ENCODE data around the gene ANKRD34A. TPM values are rescaled to one million over a fixed set of nuclear protein-coding genes. Genes with fewer than 3 reads are reported as not detected.
A peak's percentile ranks its signal among the peaks of the same experiment; 100 is the strongest.

Gene ANKRD34A
- total RNA-seq, 1 donor from 2014 or later: 0.69 TPM

DNA sequence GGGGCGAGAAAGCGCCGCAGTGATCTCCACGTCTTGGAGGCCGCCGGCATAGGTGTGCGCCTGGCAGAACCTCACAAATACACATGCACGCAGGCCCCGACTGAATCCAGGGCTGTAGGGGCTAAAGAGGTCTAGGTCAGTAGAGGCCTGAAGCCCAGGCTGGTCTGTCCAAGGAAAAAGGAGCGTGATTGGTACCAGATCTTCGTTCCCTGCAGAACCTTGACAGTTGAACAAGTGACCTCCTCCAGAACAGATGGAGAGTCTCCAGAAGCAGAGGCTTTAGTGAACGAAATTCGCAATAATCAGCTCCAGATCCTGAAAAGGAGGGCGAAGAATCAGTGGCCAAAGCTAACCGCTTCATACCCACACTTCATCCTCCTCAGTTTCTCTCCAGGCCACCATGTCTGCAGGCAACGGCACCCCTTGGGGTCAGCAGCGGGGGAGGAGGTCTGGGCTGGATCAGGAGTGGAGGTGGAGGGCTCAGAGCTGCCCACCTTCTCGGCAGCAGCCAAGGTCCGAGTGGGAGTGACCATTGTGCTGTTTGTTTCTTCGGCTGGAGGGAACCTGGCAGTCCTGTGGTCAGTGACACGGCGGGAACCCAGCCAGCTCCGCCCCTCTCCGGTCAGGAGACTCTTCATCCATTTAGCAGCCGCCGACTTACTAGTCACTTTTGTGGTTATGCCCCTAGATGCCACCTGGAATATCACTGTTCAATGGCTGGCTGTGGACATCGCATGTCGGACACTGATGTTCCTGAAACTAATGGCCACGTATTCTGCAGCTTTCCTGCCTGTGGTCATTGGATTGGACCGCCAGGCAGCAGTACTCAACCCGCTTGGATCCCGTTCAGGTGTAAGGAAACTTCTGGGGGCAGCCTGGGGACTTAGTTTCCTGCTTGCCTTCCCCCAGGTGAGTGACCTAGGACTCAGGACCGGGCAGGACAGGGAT, 45.1 kb downstream of the ANKRD34A start:
- peak; percentile 88 for DNase-seq
- H3K27ac ChIP-seq: peak overlapping the region; percentile 87
- H3K36me3 ChIP-seq: peaks cover 32% of the 10 kb centered on the region
- TF ChIP-seq CTCF (IDR thresholded peaks at IDR 0.05): peak; percentile 12
- H3K4me3 ChIP-seq: peak overlapping the region; percentile 83
- peak; percentile 63 for ATAC-seq
- H3K4me1 ChIP-seq: peaks cover 22% of the 10 kb centered on the region
- intact Hi-C loops (cut with DNase I): loop anchor here (10.0 kb wide), 2 partner anchors 56 to 74 kb away; partner anchors contain the start of gene NUDT17
- H3K27me3 ChIP-seq: no peaks in the 10 kb centered on the region
- H3K9me3 ChIP-seq: no peaks in the 10 kb centered on the region

- intact Hi-C loops (cut with DNase I): loop anchor here (10.0 kb wide), 2 partner anchors 56 to 74 kb away; partner anchors contain the start of gene NUDT17
- ATAC-seq (peak; percentile 97), DNase-seq (peak; percentile 94)
- peaks cover 32% of the 10 kb centered on the region for H3K36me3 ChIP-seq
- peak within 1 kb of the TSS; percentile 83 for H3K4me3 ChIP-seq
- H3K9me3 ChIP-seq: no peaks in the 10 kb centered on the region
- no peak for TF ChIP-seq CTCF (IDR thresholded peaks at IDR 0.05)
- peak within 1 kb of the TSS; percentile 87 for H3K27ac ChIP-seq
- H3K27me3 ChIP-seq: no peaks in the 10 kb centered on the region
- peaks cover 22% of the 10 kb centered on the region for H3K4me1 ChIP-seq
Measured at GRCh38 chr1:145918144-145918991, 46.0 kb downstream of the ANKRD34A start, which contains the start of gene PEX11B. TSS of gene PEX11B (minus strand) at chr1:145918717. CDS start at chr1:145918688, 29 bp downstream.

GRCh38 chr1:145917595-145917994, 46.8 kb downstream of the ANKRD34A start:
- DNase-seq: peak; percentile 27
- intact Hi-C loops (cut with DNase I): loop anchor here (10.0 kb wide), 2 partner anchors 57 to 73 kb away; partner anchors contain the start of gene NUDT17
- Histone ChIP-seq H3K4me3 (peak overlapping the region; percentile 83), H3K9me3 (no peaks in the 10 kb centered on the region), H3K27ac (peak overlapping the region; percentile 87), H3K4me1 (peaks cover 22% of the 10 kb centered on the region), H3K36me3 (peaks cover 40% of the 10 kb centered on the region), H3K27me3 (no peaks in the 10 kb centered on the region)
- no peak for TF ChIP-seq CTCF (IDR thresholded peaks at IDR 0.05)
- ATAC-seq: no peak

DNA sequence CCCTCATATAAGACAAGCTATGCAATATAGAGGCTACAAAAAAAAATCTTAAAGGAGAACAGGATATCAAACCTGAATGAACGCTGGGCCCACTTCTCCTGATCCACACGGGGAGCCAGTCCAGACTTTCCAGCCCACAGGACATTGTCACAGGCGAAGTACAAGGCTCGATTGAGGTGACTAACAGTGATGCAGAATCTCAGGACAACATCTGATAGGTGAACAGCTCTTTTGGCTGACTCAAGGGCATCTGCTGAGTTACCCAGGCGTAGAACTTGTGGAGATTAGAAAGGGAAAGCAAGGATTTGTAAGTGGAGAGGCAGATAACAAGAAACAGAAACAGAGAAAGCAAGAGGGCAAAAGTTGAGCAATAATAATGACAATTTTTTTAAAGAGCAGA, 47.6 kb downstream of the ANKRD34A start:
- no peaks in the 10 kb centered on the region for H3K9me3 ChIP-seq
- H3K27ac ChIP-seq: no peak overlapping the region
- peaks cover 48% of the 10 kb centered on the region for H3K36me3 ChIP-seq

More for the DNA sequence above, 47.6 kb downstream of the ANKRD34A start:
- H3K4me1 ChIP-seq: peaks cover 22% of the 10 kb centered on the region
- no peak for TF ChIP-seq CTCF (IDR thresholded peaks at IDR 0.05)
- no peak for DNase-seq
- ATAC-seq: no peak
- intact Hi-C loops (cut with DNase I): loop anchor here (10.0 kb wide), 2 partner anchors 58 to 72 kb away; partner anchors contain the start of gene NUDT17
- no peaks in the 10 kb centered on the region for H3K27me3 ChIP-seq
- no peak overlapping the region for H3K4me3 ChIP-seq
